ENCODE results near the gene ATP10A. TPM values are rescaled to one million over a fixed set of nuclear protein-coding genes. Genes with fewer than 3 reads are reported as not detected.

Gene ATP10A
- polyA plus RNA-seq, 3 donors, result 0.71 to 3.9 (median 0.92) TPM

- no peak for TF ChIP-seq CTCF (IDR thresholded peaks at IDR 0.05)
- H3K27me3 Mint-ChIP-seq (ENCODE audit: low read depth in 3 of 3), result peaks cover 0 to 3% (median 0%) of the 10 kb centered on the region in 3 donors
Measured at GRCh38 chr15:25764980-25765735, 98.0 kb downstream of the ATP10A start.

GRCh38 chr15:25763954-25764353 lies 99.2 kb downstream of the ATP10A start:
- no peak overlapping the region for H3K27ac ChIP-seq (ENCODE audit: low read depth in 1 of 2, low read length in 2 of 2)
- no peaks in the 10 kb centered on the region for H4K20me1 ChIP-seq (ENCODE audit: insufficient read depth, low read length)
- peaks cover 0 to 1% (median 0%) of the 10 kb centered on the region in 3 donors for H3K27me3 Mint-ChIP-seq (ENCODE audit: low read depth in 3 of 3)
- H3K4me1 Mint-ChIP-seq, result peaks cover 17% of the 10 kb centered on the region
- H3K36me3 Mint-ChIP-seq, result peaks cover 6 to 27% of the 10 kb centered on the region in 2 donors
- H3K4me2 ChIP-seq (replicated peaks; ENCODE audit: extremely low read depth, low read length, poor library complexity, severe bottlenecking), result no peak overlapping the region
- DNase-seq, result no peak
- intact Hi-C loops (cut with micrococcal nuclease), result no loop called here
- H3K9me3 ChIP-seq (replicated peaks in 1 of 2; ENCODE audit: control insufficient read depth in 1 of 2, insufficient read depth in 1 of 2, low read length in 2 of 2), result peaks cover 0 to 33% of the 10 kb centered on the region in 2 donors
- peaks cover 13 to 16% of the 10 kb centered on the region in 2 donors for H3K4me1 ChIP-seq (ENCODE audit: control insufficient read depth in 1 of 2, insufficient read depth in 2 of 2, low read length in 2 of 2)
- H3K9ac ChIP-seq (ENCODE audit: insufficient read depth, low read length, poor library complexity, severe bottlenecking), result no peak overlapping the region
- 98% methylated on average over 6 of the region's 7 CpGs for WGBS (ENCODE audit: insufficient coverage)
- TF ChIP-seq CTCF (IDR thresholded peaks at IDR 0.05), result no peak
- no peak overlapping the region for H3K4me3 Mint-ChIP-seq
- H2AFZ ChIP-seq (ENCODE audit: insufficient read depth, low read depth, low read length, poor library complexity, severe bottlenecking), result no peak overlapping the region
- peaks cover 0 to 9% of the 10 kb centered on the region in 2 donors for H3K36me3 ChIP-seq (replicated peaks in 1 of 2; ENCODE audit: control insufficient read depth in 1 of 2, insufficient read depth in 2 of 2, low read length in 2 of 2)
- H3K79me2 ChIP-seq (ENCODE audit: insufficient read depth, low read length), result no peaks in the 10 kb centered on the region
- no peak overlapping the region for H3K27ac Mint-ChIP-seq
- peaks cover 19 to 32% (median 28%) of the 10 kb centered on the region in 7 donors for H3K9me3 Mint-ChIP-seq
- H3K27me3 ChIP-seq (ENCODE audit: control insufficient read depth in 2 of 2, insufficient read depth in 2 of 2, low read length in 2 of 2), result no peaks in the 10 kb centered on the region
- no peak overlapping the region for H3K4me3 ChIP-seq (replicated peaks in 1 of 3; ENCODE audit: low read depth in 2 of 3, low read length in 3 of 3)

More at GRCh38 chr15:25764980-25765735, 98.0 kb downstream of the ATP10A start:
- H3K4me2 ChIP-seq (replicated peaks; ENCODE audit: extremely low read depth, low read length, poor library complexity, severe bottlenecking), result no peak overlapping the region
- H3K9me3 ChIP-seq (replicated peaks in 1 of 2; ENCODE audit: control insufficient read depth in 1 of 2, insufficient read depth in 1 of 2, low read length in 2 of 2), result peaks cover 0 to 33% of the 10 kb centered on the region in 2 donors
- H2AFZ ChIP-seq (ENCODE audit: insufficient read depth, low read depth, low read length, poor library complexity, severe bottlenecking), result no peak overlapping the region
- H3K9me3 Mint-ChIP-seq, result peaks cover 19 to 31% (median 28%) of the 10 kb centered on the region in 7 donors
- H3K36me3 ChIP-seq (replicated peaks in 1 of 2; ENCODE audit: control insufficient read depth in 1 of 2, insufficient read depth in 2 of 2, low read length in 2 of 2), result peaks cover 0 to 9% of the 10 kb centered on the region in 2 donors
- H3K27me3 ChIP-seq (ENCODE audit: control insufficient read depth in 2 of 2, insufficient read depth in 2 of 2, low read length in 2 of 2), result no peaks in the 10 kb centered on the region
- peaks cover 13 to 16% of the 10 kb centered on the region in 2 donors for H3K4me1 ChIP-seq (ENCODE audit: control insufficient read depth in 1 of 2, insufficient read depth in 2 of 2, low read length in 2 of 2)
- H3K27ac Mint-ChIP-seq, result peak overlapping the region in 1 of 7 donors; percentile 45
- no peaks in the 10 kb centered on the region for H3K79me2 ChIP-seq (ENCODE audit: insufficient read depth, low read length)
- WGBS (ENCODE audit: insufficient coverage), result 96% methylated on average over 12 of the region's 14 CpGs
- no peak overlapping the region for H3K4me3 ChIP-seq (replicated peaks in 1 of 3; ENCODE audit: low read depth in 2 of 3, low read length in 3 of 3)
- peaks cover 6 to 27% of the 10 kb centered on the region in 2 donors for H3K36me3 Mint-ChIP-seq
- H3K4me1 Mint-ChIP-seq, result peaks cover 17% of the 10 kb centered on the region
- no peak overlapping the region for H3K9ac ChIP-seq (ENCODE audit: insufficient read depth, low read length, poor library complexity, severe bottlenecking)
- no peak overlapping the region for H3K27ac ChIP-seq (ENCODE audit: low read depth in 1 of 2, low read length in 2 of 2)
- no peak overlapping the region for H3K4me3 Mint-ChIP-seq
- DNase-seq, result no peak
- H4K20me1 ChIP-seq (ENCODE audit: insufficient read depth, low read length), result no peaks in the 10 kb centered on the region
- intact Hi-C loops (cut with micrococcal nuclease), result no loop called here

Data from CD14-positive monocyte (primary cell).